IPS-18c (cell line): ENCODE results near the gene ANKRD12.

ENCODE experiments used
- H3K4me3 ChIP-seq: 2 replicates; pipeline ENCODE4 v1.7.0; 2013; ENCODE audit warnings: low read depth, mild to moderate bottlenecking, low read length, moderate library complexity; ENCODE audit not compliant: insufficient read depth
- H3K9me3 ChIP-seq: one replicate; pipeline ENCODE4 v1.6.1; 2013; ENCODE audit warnings: mild to moderate bottlenecking, low read length, moderate library complexity; ENCODE audit not compliant: control insufficient read depth, insufficient read depth

The ANKRD12 gene

GRCh38 chr18:9285604-9286003 lies 149.0 kb downstream of the ANKRD12 start:
- Histone ChIP-seq H3K9me3 (no peaks in the 10 kb centered on the region), H3K4me3 (no peak overlapping the region)

DNA sequence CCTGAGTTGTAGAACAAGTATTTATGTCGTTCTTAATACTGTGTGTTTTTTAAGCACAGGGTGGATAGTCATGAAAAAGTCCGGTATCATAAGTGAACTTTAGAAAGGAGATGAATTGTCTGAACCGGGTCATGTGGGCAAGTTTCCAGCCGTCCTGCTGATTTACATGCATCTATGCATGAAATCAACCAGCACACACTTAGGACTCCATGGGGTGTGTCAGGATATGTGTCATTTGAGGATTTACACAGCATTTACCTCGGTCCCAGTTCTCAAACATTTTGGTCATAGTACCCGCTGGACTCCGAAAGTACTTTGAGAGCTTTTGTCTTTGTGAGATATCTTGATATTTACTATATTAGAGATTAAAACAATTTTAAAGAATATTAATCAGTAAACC lies 150.5 kb downstream of the ANKRD12 start:
- Histone ChIP-seq H3K9me3 (peaks cover under 1% of the 10 kb centered on the region), H3K4me3 (no peak overlapping the region)

DNA sequence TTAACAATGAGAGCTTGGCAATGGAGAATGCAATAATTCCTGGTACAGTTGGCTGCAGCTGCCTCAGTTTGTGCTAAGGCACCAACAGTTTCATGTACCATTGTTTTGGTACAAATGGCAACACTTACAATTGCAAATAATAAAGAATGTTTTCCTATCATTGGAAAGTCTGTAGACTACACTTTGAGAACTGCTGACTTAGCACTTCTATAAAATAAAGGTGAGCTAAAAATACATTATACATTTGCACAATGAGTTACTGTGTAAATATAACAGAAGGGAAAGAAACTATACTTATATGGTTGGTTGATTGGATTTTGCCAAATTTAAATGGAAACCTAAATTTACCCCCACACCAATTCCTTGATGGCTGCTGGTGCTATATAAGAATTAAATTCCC lies 153.1 kb downstream of the ANKRD12 start:
- Histone ChIP-seq H3K4me3 (no peak overlapping the region), H3K9me3 (peaks cover 2% of the 10 kb centered on the region)

- peaks cover 2% of the 10 kb centered on the region for H3K9me3 ChIP-seq
Measured at GRCh38 chr18:9290156-9290555, 153.6 kb downstream of the ANKRD12 start.

GRCh38 chr18:9292047-9292446 lies 155.5 kb downstream of the ANKRD12 start:
- Histone ChIP-seq H3K9me3 (peaks cover 3% of the 10 kb centered on the region), H3K4me3 (no peak overlapping the region)

More at GRCh38 chr18:9290156-9290555, 153.6 kb downstream of the ANKRD12 start:
- H3K4me3 ChIP-seq, result no peak overlapping the region

DNA sequence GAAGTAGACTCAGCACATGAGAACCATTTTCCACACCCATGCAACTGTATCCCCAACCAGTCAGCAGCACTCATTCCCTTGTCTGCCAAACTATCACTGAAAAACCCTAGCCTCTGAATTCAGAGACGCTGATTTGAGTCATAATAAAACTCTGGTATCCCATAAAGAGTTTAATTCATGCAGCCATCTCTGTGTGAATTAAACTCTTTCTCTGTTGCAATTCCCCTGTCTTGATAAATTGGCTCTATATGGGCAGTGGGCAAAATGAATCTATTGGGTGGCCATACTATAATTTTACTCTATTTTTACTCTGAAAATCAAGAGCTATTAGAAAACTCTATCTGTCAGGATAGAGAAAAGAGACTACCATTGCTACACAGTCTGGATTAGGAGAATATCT lies 157.4 kb downstream of the ANKRD12 start:
- H3K9me3 ChIP-seq, result peaks cover 5% of the 10 kb centered on the region
- H3K4me3 ChIP-seq, result no peak overlapping the region

DNA sequence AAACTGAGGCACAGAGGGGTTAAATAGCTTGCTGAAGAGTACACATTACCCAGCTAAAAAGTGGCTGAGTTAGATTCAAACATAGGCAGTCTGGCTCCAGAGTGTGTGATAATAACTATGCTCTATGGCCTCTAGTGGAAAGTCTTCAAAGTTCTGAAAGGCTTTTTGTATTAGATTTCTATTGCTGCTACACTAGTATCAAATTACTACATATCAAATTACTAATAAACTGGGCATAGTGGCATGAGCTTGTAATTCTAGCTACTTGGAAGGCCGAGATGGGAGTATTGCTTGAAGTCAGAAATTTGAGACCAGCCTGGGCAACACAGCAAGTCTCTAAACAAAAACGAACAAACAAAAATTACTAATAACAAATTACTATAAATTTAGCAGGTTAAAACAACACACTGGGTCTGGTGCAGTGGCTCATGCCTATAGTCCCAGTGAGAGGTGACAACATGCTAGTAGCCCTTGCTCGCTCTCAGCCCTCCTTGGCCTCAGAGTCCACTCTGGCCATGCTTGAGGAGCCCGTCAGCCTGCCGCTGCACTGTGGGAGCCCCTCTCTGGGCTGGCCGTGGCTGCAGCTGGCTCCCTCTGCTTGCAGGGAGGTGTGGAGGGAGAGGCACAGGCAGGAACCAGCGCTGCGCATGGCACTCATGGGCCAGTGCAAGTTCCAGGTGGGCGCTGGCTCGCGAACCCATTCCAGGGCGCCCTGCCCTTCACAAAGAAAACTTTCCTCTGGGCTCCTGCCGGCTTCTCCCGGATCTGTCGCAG lies 159.8 kb downstream of the ANKRD12 start:
- H3K4me3 ChIP-seq, result no peak overlapping the region
- H3K9me3 ChIP-seq, result peaks cover 8% of the 10 kb centered on the region

- Histone ChIP-seq H3K9me3 (peaks cover 7% of the 10 kb centered on the region), H3K4me3 (no peak overlapping the region)
Measured at GRCh38 chr18:9297007-9297393, 160.4 kb downstream of the ANKRD12 start.

GRCh38 chr18:9304388-9305070 lies 167.9 kb downstream of the ANKRD12 start:
- H3K4me3 ChIP-seq, result no peak overlapping the region
- peaks cover 6% of the 10 kb centered on the region for H3K9me3 ChIP-seq

- Histone ChIP-seq H3K9me3 (no peaks in the 10 kb centered on the region), H3K4me3 (no peak overlapping the region)
Measured at GRCh38 chr18:9319333-9319732, 182.8 kb downstream of the ANKRD12 start.

GRCh38 chr18:9321017-9321452 lies 184.5 kb downstream of the ANKRD12 start:
- Histone ChIP-seq H3K4me3 (no peak overlapping the region), H3K9me3 (no peaks in the 10 kb centered on the region)

DNA sequence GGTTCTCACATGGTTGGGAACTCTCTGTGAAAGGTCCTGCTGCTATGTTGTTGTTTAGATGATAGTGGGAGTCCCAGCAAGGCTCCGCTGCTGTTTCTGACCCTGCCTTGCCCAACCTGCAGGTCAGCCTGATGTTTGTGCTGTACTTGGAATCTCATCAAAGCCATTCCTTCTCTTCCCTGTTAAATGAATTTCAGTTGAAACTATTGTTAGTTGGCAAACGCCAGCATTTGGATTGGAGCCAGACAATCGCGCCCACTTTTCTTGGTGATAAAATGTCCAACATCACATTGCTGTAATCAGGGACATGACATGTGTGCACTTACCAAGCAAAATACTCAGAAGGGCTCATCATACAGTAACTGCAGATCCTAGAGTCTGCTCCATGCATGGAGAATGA lies 185.2 kb downstream of the ANKRD12 start:
- H3K9me3 ChIP-seq, result no peaks in the 10 kb centered on the region
- H3K4me3 ChIP-seq, result no peak overlapping the region

DNA sequence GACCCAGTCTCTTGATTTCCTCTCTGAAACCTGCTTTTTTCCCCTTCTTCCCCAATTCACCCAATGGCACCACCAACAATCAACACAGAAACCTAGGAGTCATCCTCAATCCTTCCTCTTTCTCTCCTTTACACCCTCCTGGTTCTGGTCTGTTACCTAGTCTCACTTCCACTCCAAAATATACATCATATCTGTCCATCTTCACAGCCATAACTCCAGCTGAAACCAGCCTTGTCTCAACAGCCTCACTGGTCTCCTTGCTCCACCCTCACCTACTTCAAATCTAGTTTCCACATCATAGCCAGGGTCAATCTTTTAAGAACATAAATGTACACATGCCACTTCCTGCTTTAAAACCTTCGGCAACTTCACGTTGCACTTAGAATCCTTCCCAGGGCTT lies 186.2 kb downstream of the ANKRD12 start:
- Histone ChIP-seq H3K9me3 (no peaks in the 10 kb centered on the region), H3K4me3 (no peak overlapping the region)

DNA sequence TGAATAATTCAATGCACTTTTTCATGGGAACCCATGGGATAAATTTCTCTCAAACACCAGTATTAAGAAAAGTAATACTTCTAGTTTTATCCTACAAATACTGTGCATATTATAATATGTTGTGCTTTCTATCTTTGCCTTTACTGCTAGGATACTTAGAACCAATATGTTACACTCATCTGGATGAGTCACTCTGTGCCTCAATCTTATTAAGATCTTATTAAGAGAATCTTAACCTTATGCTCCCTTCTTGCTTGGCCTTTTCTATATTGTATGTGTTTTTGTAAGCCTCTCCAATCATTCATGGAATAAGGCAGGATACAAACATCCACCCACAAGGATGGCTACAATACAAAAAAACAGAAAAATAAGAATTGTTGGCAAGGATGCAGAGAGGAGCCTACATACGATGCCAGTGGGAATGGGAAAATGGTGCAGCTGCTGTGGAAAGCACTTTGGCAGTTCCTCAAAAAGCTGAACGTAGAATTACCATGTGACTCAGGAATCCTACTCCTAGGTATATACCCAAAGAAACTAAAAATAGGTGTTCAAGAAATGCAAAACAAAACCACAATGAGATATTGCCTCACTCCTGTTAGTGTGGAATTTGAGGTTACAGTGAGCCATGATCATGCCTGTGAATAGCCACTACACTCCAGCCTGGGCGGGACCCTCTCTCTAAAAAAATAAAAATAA lies 187.3 kb downstream of the ANKRD12 start:
- H3K9me3 ChIP-seq, result no peaks in the 10 kb centered on the region
- no peak overlapping the region for H3K4me3 ChIP-seq

DNA sequence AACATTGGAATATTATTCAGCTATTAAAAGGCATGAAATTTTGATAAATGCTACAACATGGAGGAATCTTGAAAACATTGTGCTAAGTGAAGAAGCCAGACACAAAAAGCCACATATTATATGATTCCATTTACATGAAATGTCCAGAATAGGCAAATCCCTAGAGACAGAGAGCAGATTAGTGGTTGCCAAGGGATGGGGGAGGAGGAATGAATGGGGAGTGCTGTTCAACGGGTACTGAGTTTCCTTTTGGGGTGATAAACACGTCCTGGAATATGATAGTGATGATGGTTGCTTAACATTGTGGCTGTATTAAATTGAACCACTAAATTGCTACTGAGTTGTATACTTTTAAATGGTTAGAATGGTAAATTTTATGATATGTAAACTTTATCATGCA lies 189.1 kb downstream of the ANKRD12 start:
- no peaks in the 10 kb centered on the region for H3K9me3 ChIP-seq

DNA sequence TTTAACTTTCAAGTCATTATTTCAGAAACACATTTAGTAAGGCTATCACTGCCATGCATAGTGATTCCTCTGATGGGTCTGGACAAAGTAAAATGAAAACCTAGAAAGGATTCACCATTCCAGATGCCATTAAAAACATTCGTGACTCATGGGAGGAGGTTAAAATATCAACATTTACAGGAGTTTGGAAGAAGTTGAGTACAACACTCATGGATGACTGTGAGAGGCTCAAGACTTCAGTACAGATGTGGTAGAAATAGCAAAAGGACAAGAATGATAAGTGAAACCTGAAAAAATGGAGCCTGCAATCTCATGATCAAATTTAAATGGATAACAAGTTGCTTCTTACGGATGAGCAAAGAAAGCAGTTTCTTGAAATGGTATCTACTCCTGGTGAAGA lies 192.2 kb downstream of the ANKRD12 start:
- peaks cover 2% of the 10 kb centered on the region for H3K9me3 ChIP-seq
- no peak overlapping the region for H3K4me3 ChIP-seq

More for the DNA sequence above, 189.1 kb downstream of the ANKRD12 start:
- no peak overlapping the region for H3K4me3 ChIP-seq

DNA sequence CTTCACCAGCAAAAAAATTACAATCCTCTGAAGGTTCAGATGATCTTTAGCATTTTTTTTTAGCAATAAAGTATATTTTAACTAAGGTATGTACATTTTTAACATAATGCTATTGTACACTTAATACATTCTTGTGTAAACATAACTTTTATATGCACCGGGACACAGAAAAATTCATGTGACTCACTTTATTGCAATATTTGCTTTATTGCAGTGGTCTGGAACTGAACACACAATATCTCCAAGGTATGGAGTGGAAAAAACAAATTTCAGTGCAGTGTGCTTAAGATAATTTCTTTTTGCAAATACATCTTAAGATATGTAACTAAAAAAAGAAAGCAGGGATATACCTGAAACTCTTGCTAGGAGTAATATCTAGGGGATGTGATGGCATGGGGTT lies 192.9 kb downstream of the ANKRD12 start:
- peaks cover 2% of the 10 kb centered on the region for H3K9me3 ChIP-seq

DNA sequence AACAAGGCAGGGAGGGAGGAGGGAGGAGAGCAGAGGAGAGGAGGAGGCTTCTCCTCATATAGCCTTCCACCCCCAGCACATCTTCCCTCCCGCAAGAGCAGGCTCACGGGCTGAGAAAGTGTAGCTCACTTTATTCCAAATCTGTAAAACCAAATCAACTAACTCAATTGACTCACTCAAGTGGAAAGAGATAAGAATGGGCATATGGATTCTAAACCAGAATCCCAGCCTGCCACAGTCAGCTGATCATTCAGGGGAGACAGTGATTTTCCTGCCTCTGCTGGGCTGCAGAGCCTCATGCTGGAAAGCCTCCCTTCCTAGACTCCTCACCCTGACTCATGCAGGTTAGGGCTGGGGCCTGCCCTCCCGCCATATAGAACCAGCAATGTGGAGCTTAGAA lies 193.8 kb downstream of the ANKRD12 start:
- no peak overlapping the region for H3K4me3 ChIP-seq
- peaks cover 2% of the 10 kb centered on the region for H3K9me3 ChIP-seq

More for the DNA sequence above, 192.9 kb downstream of the ANKRD12 start:
- H3K4me3 ChIP-seq, result no peak overlapping the region
